ENCODE data around the gene DIP2C. TPM values are rescaled to one million over a fixed set of nuclear protein-coding genes. Genes with fewer than 3 reads are reported as not detected.

Gene DIP2C
- total RNA-seq, 4 donors from 2014 or later: 2.4 to 14.9 (median 6.1) TPM

DNA sequence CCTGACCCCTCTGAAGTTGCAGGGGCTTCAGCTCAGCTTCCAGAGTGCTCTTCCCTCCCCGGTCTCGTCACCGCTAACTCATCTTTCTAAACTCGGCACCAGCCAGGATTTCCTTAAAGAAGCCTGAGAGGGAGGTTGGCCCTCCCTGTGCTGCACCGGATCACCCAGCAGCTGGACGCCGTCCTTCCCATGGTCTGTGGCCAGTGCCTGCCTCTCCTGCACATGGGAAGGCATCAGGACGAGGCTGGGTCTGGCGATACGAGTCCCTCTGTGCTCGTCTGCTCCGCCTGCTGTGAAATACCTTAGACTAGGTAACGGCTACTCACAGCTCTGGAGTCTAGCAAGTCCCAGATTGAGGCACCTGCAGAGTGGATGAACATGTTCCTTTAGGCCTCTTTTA, 375.1 kb downstream of the DIP2C start:
- H3K9me3 ChIP-seq: no peaks in the 10 kb centered on the region
- TF ChIP-seq POLR2A (IDR thresholded peaks at IDR 0.05): no peak
- TF ChIP-seq, protein P1, sequence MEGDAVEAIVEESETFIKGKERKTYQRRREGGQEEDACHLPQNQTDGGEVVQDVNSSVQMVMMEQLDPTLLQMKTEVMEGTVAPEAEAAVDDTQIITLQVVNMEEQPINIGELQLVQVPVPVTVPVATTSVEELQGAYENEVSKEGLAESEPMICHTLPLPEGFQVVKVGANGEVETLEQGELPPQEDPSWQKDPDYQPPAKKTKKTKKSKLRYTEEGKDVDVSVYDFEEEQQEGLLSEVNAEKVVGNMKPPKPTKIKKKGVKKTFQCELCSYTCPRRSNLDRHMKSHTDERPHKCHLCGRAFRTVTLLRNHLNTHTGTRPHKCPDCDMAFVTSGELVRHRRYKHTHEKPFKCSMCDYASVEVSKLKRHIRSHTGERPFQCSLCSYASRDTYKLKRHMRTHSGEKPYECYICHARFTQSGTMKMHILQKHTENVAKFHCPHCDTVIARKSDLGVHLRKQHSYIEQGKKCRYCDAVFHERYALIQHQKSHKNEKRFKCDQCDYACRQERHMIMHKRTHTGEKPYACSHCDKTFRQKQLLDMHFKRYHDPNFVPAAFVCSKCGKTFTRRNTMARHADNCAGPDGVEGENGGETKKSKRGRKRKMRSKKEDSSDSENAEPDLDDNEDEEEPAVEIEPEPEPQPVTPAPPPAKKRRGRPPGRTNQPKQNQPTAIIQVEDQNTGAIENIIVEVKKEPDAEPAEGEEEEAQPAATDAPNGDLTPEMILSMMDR (IDR thresholded peaks at IDR 0.05): no peak
- peaks cover 0 to 42% (median 0%) of the 10 kb centered on the region in 3 donors for H3K36me3 ChIP-seq
- intact Hi-C loops (cut with DNase I): no loop called here
- DNase-seq: no peak
- H3K4me3 ChIP-seq: no peak overlapping the region
- no peak overlapping the region for H3K27ac ChIP-seq
- H3K4me1 ChIP-seq: peaks cover 0 to 22% (median 0%) of the 10 kb centered on the region in 3 donors
- 79% methylated on average over 8 to 9 of the region's 13 CpGs for WGBS, 2 donors
- no peaks in the 10 kb centered on the region for H3K27me3 ChIP-seq

GRCh38 chr10:311901-312665, 377.4 kb downstream of the DIP2C start:
- Histone ChIP-seq H3K36me3 (peaks cover 0 to 45% (median 0%) of the 10 kb centered on the region in 3 donors), H3K27ac (no peak overlapping the region), H3K4me3 (no peak overlapping the region), H3K4me1 (peaks cover 0 to 2% (median 0%) of the 10 kb centered on the region in 3 donors), H3K27me3 (no peaks in the 10 kb centered on the region), H3K9me3 (no peaks in the 10 kb centered on the region)
- WGBS, 2 donors: 79 to 87% methylated on average over 14 of the region's 14 CpGs
- TF ChIP-seq, protein P1 (IDR thresholded peaks at IDR 0.05): no peak
- TF ChIP-seq POLR2A (IDR thresholded peaks at IDR 0.05): no peak
- intact Hi-C loops (cut with DNase I): no loop called here
- DNase-seq: no peak

GRCh38 chr10:310976-311639, 378.4 kb downstream of the DIP2C start:
- H3K27me3 ChIP-seq: no peaks in the 10 kb centered on the region
- no peaks in the 10 kb centered on the region for H3K9me3 ChIP-seq
- H3K4me3 ChIP-seq: no peak overlapping the region
- intact Hi-C loops (cut with DNase I): no loop called here
- peaks cover 0 to 42% (median 0%) of the 10 kb centered on the region in 3 donors for H3K36me3 ChIP-seq
- no peaks in the 10 kb centered on the region for H3K4me1 ChIP-seq
- WGBS, 2 donors: 82 to 91% methylated on average over 11 to 24 of the region's 25 CpGs
- no peak overlapping the region for H3K27ac ChIP-seq
- TF ChIP-seq, protein P1 (IDR thresholded peaks at IDR 0.05): no peak
- no peak for TF ChIP-seq POLR2A (IDR thresholded peaks at IDR 0.05)
- no peak for DNase-seq

DNA sequence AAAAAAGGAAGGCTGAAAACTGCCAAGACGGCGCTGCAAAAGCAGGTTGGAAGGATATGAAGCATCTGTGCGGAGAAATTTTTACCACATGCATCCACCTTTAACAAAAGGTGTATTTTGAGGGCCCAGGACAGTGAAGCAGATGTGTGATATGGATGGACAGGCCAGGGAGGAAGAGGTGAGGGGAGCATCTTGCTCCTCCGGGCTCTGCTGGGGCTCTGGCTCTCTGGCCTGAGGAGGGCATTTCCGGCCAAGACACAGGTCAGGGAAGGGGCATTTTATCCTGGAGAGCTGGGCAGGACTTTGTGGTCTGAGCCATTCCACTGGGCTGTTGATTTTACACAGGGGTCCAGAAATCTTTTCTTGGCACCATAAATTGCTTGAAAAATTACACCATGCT, 379.1 kb downstream of the DIP2C start:
- H3K27me3 ChIP-seq: no peaks in the 10 kb centered on the region
- 85 to 92% methylated on average over 5 of the region's 5 CpGs for WGBS, 2 donors
- DNase-seq: no peak
- H3K36me3 ChIP-seq: peaks cover 0 to 42% (median 0%) of the 10 kb centered on the region in 3 donors
- no peak overlapping the region for H3K4me3 ChIP-seq
- no peak for TF ChIP-seq POLR2A (IDR thresholded peaks at IDR 0.05)
- TF ChIP-seq, protein P1 (IDR thresholded peaks at IDR 0.05): no peak
- no peaks in the 10 kb centered on the region for H3K4me1 ChIP-seq
- no peak overlapping the region for H3K27ac ChIP-seq
- intact Hi-C loops (cut with DNase I): no loop called here
- no peaks in the 10 kb centered on the region for H3K9me3 ChIP-seq

DNA sequence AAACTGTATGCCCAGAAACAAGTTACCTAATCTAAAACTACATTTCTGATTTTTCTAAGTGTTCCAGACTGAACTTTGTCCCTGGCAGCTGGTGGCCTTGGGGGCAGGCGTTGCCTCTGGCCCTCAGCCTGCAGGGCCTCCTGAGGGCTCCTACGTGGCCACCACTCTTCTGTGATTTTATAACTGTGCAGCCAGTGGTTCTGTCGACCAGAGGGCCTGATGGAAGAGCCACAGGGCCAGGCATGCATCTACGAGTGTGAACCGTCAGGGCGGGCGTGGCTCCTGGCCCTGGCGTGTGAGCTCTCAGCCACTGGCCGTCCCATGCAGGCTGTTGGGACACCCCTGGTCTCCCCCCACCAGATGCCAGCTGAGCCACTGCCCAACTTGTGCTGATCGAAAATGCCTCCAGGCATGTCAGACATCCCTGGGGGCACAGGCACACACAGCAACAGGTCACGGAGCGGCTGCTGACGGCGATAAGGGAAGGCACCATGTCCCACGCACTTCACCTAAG, 380.8 kb downstream of the DIP2C start:
- Histone ChIP-seq H3K4me1 (no peaks in the 10 kb centered on the region), H3K9me3 (no peaks in the 10 kb centered on the region), H3K4me3 (no peak overlapping the region), H3K27ac (no peak overlapping the region), H3K27me3 (no peaks in the 10 kb centered on the region), H3K36me3 (peaks cover 0 to 42% (median 0%) of the 10 kb centered on the region in 3 donors)
- TF ChIP-seq POLR2A (IDR thresholded peaks at IDR 0.05): no peak
- TF ChIP-seq, protein P1 (IDR thresholded peaks at IDR 0.05): no peak
- intact Hi-C loops (cut with DNase I): no loop called here
- no peak for DNase-seq
- 63 to 68% methylated on average over 2 to 5 of the region's 15 CpGs for WGBS, 2 donors
